Fibroblast of lung (primary cell): Measurements from ENCODE around the gene ARID1B. TPM values are rescaled to one million over a fixed set of nuclear protein-coding genes. Genes with fewer than 3 reads are reported as not detected.
A peak's percentile ranks its signal among the peaks of the same experiment; 100 is the strongest.

Source experiments
- DNase-seq, 2 donors: peaks; one replicate each; pipeline versions ENCODE4 v3.0.0 to v3.0.0-alpha.2; 2010; ENCODE audit warnings: low read depth in 2 of 2
- H2AFZ ChIP-seq: 2 replicates; pipeline ENCODE4 v1.5.1; 2012; ENCODE audit warnings: low read length, control low read depth, inconsistent platforms
- H3K27ac ChIP-seq: 2 replicates; pipeline ENCODE4 v1.5.1; 2011; ENCODE audit warnings: low read length, control low read depth; ENCODE audit not compliant: insufficient read depth
- H3K27me3 ChIP-seq: 2 replicates; pipeline ENCODE4 v1.5.1; 2011; ENCODE audit warnings: mild to moderate bottlenecking, low read length; ENCODE audit not compliant: control insufficient read depth, insufficient read depth
- H3K36me3 ChIP-seq: 2 replicates; pipeline ENCODE4 v1.5.1; 2011; ENCODE audit warnings: low read length; ENCODE audit not compliant: control insufficient read depth, insufficient read depth
- H3K4me1 ChIP-seq: 2 replicates; pipeline ENCODE4 v1.5.1; 2011; ENCODE audit warnings: low read length; ENCODE audit not compliant: control insufficient read depth, insufficient read depth; ENCODE audit errors: extremely low read depth
- H3K4me2 ChIP-seq: 2 replicates; pipeline ENCODE4 v1.5.1; 2011; ENCODE audit warnings: low read length, control low read depth; ENCODE audit not compliant: insufficient read depth; ENCODE audit errors: extremely low read depth
- H3K4me3 ChIP-seq, 4 experiments: fragments of 200-600 bp in 1 of 4; sonication (generic) in 1 of 4; replicated peaks in 1 of 4; 2 replicates each; pipeline ENCODE4 v1.5.1; 2011 to 2016; ENCODE audit warnings: low read length in 4 of 4, low read depth in 3 of 4, mild to moderate bottlenecking in 3 of 4, control low read depth in 2 of 4, inconsistent platforms in 1 of 4, mixed read lengths in 1 of 4; ENCODE audit not compliant: insufficient read depth in 1 of 4; ENCODE audit errors: control extremely low read depth in 1 of 4
- H3K79me2 ChIP-seq: 2 replicates; pipeline ENCODE4 v1.5.1; 2012; ENCODE audit warnings: mild to moderate bottlenecking, low read length, inconsistent platforms; ENCODE audit not compliant: control insufficient read depth, insufficient read depth
- H3K9ac ChIP-seq: 2 replicates; pipeline ENCODE4 v1.5.1; 2011; ENCODE audit warnings: mild to moderate bottlenecking, low read length, control low read depth; ENCODE audit not compliant: insufficient read depth
- H3K9me3 ChIP-seq: 2 replicates; pipeline ENCODE4 v1.5.1; 2012; ENCODE audit warnings: low read depth, low read length; ENCODE audit not compliant: control insufficient read depth, insufficient read depth
- H4K20me1 ChIP-seq: 2 replicates; pipeline ENCODE4 v1.5.1; 2011; ENCODE audit warnings: low read length; ENCODE audit not compliant: control insufficient read depth, insufficient read depth; ENCODE audit errors: extremely low read depth
- EZH2 ChIP-seq: IDR thresholded peaks from 2 replicates; pipeline ENCODE4 v1.5.1; 2012; ENCODE audit warnings: low read length, control low read depth, mild to moderate bottlenecking; ENCODE audit errors: missing control alignments
- polyA plus RNA-seq, 2 donors: library from polyadenylated mRNA; depleted of rRNA in 1 of 2; stranded (reverse) in 1 of 2; unstranded in 1 of 2; fragments of >200 nt; gene quantifications; 2 replicates each; pipeline ENCODE4 v1.2.1, GENCODE V29; 2011 to 2012; ENCODE audit warnings: missing spikeins in 1 of 2
- total RNA-seq: library from RNA; depleted of rRNA; stranded (reverse); fragments of >200 nt; gene quantifications from 2 replicates; pipeline ENCODE4 v1.2.1, GENCODE V29; 2014
- TF ChIP-seq, protein P1 (sequence below), 2 donors: IDR thresholded peaks in 1 of 2; conservative IDR thresholded peaks in 1 of 2; 1 replicate in 1 of 2; 2 replicates in 1 of 2; pipeline ENCODE4 v1.5.1; 2011 to 2012; ENCODE audit warnings: low read length in 2 of 2, control low read depth in 1 of 2, inconsistent platforms in 1 of 2, low read depth in 1 of 2, mild to moderate bottlenecking in 1 of 2

ARID1B gene
- total and polyA plus RNA-seq, 2 donors (not counting 1 experiment from before 2014, with no cell fraction given): 15.4 to 41.9 TPM

DNA sequence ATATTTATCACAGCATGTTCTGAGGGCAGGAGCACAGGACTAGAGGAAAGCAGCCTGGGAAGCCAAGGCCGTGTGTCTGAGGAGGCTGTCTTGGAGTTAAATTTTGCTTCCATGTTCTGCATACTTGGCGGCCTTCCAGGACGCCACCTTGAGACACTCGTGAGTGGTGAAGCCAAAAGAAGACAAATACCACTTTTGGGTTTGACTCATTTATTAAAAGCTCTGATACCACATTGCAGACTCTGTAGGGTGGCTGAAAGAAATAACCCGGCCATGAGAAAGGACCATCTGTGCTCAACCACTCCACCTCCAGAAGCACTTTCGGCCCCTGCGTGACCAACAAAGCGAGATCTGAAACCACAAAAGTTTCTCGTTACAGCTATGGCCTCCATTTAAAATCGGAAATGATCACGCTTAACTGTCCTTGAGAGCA, 426.1 kb downstream of the ARID1B start:
- no peaks in the 10 kb centered on the region for H3K27me3 ChIP-seq
- no peaks in the 10 kb centered on the region for H3K4me1 ChIP-seq

GRCh38 chr6:157203764-157204163, 426.6 kb downstream of the ARID1B start:
- Histone ChIP-seq H3K4me3 (no peak overlapping the region), H3K9me3 (no peaks in the 10 kb centered on the region), H3K27ac (no peak overlapping the region), H4K20me1 (no peaks in the 10 kb centered on the region), H3K9ac (no peak overlapping the region), H2AFZ (no peak overlapping the region), H3K79me2 (no peaks in the 10 kb centered on the region), H3K36me3 (peaks cover 11% of the 10 kb centered on the region), H3K27me3 (no peaks in the 10 kb centered on the region), H3K4me2 (no peak overlapping the region), H3K4me1 (no peaks in the 10 kb centered on the region)
- no peak for DNase-seq
- TF ChIP-seq, protein P1, sequence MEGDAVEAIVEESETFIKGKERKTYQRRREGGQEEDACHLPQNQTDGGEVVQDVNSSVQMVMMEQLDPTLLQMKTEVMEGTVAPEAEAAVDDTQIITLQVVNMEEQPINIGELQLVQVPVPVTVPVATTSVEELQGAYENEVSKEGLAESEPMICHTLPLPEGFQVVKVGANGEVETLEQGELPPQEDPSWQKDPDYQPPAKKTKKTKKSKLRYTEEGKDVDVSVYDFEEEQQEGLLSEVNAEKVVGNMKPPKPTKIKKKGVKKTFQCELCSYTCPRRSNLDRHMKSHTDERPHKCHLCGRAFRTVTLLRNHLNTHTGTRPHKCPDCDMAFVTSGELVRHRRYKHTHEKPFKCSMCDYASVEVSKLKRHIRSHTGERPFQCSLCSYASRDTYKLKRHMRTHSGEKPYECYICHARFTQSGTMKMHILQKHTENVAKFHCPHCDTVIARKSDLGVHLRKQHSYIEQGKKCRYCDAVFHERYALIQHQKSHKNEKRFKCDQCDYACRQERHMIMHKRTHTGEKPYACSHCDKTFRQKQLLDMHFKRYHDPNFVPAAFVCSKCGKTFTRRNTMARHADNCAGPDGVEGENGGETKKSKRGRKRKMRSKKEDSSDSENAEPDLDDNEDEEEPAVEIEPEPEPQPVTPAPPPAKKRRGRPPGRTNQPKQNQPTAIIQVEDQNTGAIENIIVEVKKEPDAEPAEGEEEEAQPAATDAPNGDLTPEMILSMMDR (conservative IDR thresholded peaks at IDR 0.05 in 1 of 2, IDR thresholded peaks at IDR 0.05 in 1 of 2; ENCODE audit: low read depth in 1 of 2, low read length in 2 of 2): no peak
- TF ChIP-seq EZH2: no peak

More for the DNA sequence above, 426.1 kb downstream of the ARID1B start:
- Histone ChIP-seq H3K4me2 (no peak overlapping the region), H3K4me3 (no peak overlapping the region), H2AFZ (no peak overlapping the region), H4K20me1 (no peaks in the 10 kb centered on the region), H3K79me2 (no peaks in the 10 kb centered on the region), H3K9ac (no peak overlapping the region), H3K36me3 (peaks cover 11% of the 10 kb centered on the region), H3K9me3 (no peaks in the 10 kb centered on the region), H3K27ac (no peak overlapping the region)
- DNase-seq: peak in 1 of 2 donors; percentile 29
- TF ChIP-seq, protein P1 (conservative IDR thresholded peaks at IDR 0.05 in 1 of 2, IDR thresholded peaks at IDR 0.05 in 1 of 2; ENCODE audit: low read depth in 1 of 2, low read length in 2 of 2): no peak
- no peak for TF ChIP-seq EZH2

- Histone ChIP-seq H4K20me1 (no peaks in the 10 kb centered on the region), H3K27me3 (no peaks in the 10 kb centered on the region), H3K4me1 (no peaks in the 10 kb centered on the region), H3K79me2 (no peaks in the 10 kb centered on the region), H3K4me3 (no peak overlapping the region), H3K27ac (no peak overlapping the region), H2AFZ (no peak overlapping the region), H3K9me3 (no peaks in the 10 kb centered on the region), H3K4me2 (no peak overlapping the region), H3K36me3 (peaks cover 10% of the 10 kb centered on the region), H3K9ac (no peak overlapping the region)
- TF ChIP-seq EZH2: no peak
- TF ChIP-seq, protein P1 (conservative IDR thresholded peaks at IDR 0.05 in 1 of 2, IDR thresholded peaks at IDR 0.05 in 1 of 2; ENCODE audit: low read depth in 1 of 2, low read length in 2 of 2): no peak
- no peak for DNase-seq
These were observed 428.5 kb downstream of the ARID1B start for GRCh38 chr6:157205473-157206358.
